SK-N-MC (cell line): ENCODE measurements around the gene TIGD4.

Experiments used
- EZH2 ChIP-seq: fragments of 200-600 bp; sonication (generic); IDR thresholded peaks from one replicate; pipeline ENCODE4 v1.6.1; 2017; ENCODE audit warnings: antibody characterized with exemption
- FOXP2 ChIP-seq: optimal IDR thresholded peaks from 2 replicates; pipeline ENCODE3; 2011; ENCODE audit warnings: mild to moderate bottlenecking, moderate library complexity; ENCODE audit not compliant: insufficient read depth; ENCODE audit errors: extremely low read length, control extremely low read depth
- POLR2AphosphoS5 ChIP-seq: IDR thresholded peaks from 2 replicates; pipeline ENCODE4 v1.6.1; 2012; ENCODE audit warnings: mild to moderate bottlenecking, low read depth, low read length, borderline replicate concordance

GRCh38 chr4:152806501-152807125 is 27.1 kb upstream of the TIGD4 start:
- TF ChIP-seq EZH2 (no peak), POLR2AphosphoS5 (no peak), FOXP2 (no peak)
